Hematopoietic multipotent progenitor cell treated with erythropoietin and hydrocortisone succinate and interleukin-3 and kit ligand, for 15 days (in vitro differentiated cells): ENCODE results near the gene PLA2G2C.
"Not testable (repeated sequence)": the region's sequence is repeated elsewhere in the genome, so short reads cannot be mapped to it uniquely, and the experiment has no call there.

Source experiments
- DNase-seq: peaks from one replicate; pipeline ENCODE4 v3.0.0-alpha.2; 2015; ENCODE audit warnings: low spot score

PLA2G2C gene

GRCh38 chr1:20130518-20130917, 55.8 kb downstream of the PLA2G2C start:
- DNase-seq = not testable (repeated sequence)

- no peak for DNase-seq
Observed at GRCh38 chr1:20126806-20127440, 59.4 kb downstream of the PLA2G2C start.

- DNase-seq = no peak
Observed at GRCh38 chr1:20126041-20126805, 60.1 kb downstream of the PLA2G2C start.

- no peak for DNase-seq
Observed at GRCh38 chr1:20125100-20125499, 61.2 kb downstream of the PLA2G2C start.

DNA sequence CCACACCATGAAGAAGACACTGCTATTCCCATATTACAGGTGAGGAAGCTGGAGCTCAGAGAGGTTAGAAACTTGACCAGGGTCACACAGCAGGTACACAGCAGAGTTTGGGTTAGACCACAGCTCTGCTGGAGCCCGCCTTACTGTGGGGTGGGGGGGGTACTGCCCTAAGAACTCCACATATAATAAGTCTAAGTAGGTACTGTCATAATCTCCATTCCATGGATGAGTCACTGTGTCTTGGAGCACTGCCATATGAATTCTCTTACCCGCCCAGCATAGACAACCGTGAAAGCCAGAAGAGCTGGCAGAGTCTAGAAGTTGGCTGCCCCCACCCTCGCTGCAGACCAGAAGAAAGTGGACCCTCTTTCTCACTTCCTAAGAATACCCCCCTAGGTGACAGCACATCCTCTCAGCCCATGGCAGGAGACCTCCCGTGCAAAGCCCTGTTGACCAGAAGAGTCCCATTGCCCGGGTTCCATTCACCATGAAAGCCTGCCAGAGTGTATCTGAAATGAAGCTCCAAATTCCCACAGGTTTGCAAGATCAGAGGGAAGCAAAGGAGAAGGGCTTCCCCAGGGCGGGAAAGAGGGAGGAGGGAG, 61.8 kb downstream of the PLA2G2C start:
- DNase-seq = peak; percentile 61

DNA sequence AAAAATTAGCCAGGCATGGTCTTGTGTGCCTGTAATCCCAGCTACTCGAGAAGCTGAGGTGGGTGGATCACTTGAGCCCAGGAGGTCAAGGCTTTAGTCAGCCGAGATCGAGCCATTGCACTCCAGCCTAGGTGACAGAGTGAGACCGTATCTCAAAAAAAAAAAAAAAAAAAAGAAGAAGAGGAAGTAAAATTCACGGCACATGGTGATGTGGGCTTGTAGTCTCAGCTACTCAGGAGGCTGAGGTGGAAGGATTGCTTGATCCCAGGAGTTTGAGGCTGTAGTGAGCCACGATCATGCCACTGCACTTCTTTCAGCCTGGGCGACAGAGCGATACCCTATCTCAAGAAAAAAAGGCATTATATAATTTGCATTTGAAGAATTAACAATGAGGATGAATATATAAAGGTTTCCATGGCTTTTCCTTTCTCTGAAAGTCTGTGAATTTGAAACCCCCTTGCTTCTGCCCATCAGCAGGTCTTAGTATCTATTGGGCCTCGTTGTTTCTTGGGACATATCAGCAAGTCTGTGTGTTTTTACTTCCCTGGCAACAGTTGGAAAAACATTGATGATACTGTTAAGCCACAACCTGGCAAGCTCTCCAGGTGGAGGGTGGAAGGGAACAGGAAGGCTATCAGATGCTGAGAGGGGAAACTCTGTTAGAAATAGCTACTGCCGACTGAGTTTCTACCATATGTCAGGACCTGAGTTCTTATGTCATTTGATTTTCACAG, 62.4 kb downstream of the PLA2G2C start:
- no peak for DNase-seq

DNA sequence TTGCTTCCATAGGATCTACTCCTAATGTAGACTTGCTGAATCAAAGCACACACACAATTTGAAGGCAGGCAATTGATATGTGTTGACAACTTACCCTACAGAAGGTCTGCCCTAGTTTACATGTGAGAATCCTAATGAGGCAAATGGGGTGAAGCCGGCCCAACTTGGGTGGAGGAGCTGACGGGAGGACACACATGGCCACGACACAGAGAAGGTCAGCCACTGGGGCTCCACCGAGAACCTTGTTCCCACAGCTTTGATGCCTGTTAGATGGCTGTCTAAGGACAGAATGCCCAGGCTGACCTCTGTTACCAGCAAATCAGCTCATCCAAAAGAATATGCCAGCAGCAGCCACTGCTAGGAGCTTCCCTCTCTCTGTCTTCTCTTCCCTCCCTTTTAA, 65.5 kb downstream of the PLA2G2C start:
- DNase-seq = no peak

DNA sequence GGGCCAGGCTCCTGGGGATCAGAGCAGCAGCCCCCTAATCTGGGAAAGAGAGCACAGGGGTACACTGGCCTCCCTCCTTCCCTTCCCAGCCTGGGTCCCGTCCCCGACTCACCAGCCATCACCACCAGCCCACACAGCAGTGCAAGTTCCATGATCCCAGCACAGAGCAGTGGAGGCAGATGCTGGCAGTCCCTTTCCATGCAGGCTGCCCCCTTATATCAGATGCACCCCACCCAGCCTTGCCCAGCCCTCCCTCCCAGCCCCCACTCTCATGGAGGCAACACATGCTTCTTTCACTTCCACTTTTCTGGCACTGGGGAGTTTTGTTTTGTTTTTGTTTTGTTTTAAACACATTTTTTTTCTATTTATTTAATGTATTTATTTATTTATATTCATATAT, 67.0 kb downstream of the PLA2G2C start, which contains the start of gene PLA2G2D:
PLA2G2D (minus strand) TSS at position 190 of the 400 bp plus-strand sequence; CDS start at position 152, 38 bp downstream.
- no peak for DNase-seq

DNA sequence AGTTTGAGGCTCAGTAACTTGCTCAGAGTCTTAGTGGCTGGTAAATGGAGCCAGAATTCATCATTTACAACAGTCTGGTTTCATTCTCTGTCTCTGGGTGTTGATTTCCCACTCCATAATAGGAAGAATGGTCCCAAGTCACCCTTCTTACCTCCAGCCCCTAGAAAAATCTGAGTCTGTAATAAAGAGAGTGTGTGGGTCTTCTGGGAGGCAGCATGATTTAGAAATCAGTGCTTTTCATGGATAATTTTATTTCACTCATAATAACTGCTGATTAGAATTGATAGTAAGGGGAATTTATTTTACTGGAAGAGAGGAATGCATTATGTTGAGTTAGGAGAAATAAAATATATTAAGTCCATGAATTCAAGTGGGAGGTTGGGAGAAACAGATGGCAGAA, 69.1 kb downstream of the PLA2G2C start:
- no peak for DNase-seq

DNA sequence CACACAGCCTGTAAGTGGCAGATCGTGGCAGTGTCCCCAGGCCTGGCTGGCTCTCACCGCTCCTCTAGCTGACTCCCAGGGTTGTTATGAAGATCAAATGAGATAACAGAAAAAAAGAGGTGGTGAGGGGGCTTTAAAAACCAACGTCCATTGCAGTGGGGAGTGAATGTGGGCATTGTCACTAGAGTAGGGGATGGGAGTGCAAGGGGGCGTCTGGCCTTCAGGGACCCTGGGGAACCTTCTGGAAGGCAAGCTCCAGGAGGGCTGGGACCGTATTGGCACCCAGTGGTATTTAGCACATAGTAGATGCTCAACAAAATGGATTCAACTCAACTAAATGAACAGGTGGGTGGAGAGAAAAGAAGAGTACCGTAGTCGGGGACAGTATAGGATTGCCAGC, 70.4 kb downstream of the PLA2G2C start:
- DNase-seq = no peak

GRCh38 chr1:20115479-20115878, 70.8 kb downstream of the PLA2G2C start:
- DNase-seq = no peak

DNA sequence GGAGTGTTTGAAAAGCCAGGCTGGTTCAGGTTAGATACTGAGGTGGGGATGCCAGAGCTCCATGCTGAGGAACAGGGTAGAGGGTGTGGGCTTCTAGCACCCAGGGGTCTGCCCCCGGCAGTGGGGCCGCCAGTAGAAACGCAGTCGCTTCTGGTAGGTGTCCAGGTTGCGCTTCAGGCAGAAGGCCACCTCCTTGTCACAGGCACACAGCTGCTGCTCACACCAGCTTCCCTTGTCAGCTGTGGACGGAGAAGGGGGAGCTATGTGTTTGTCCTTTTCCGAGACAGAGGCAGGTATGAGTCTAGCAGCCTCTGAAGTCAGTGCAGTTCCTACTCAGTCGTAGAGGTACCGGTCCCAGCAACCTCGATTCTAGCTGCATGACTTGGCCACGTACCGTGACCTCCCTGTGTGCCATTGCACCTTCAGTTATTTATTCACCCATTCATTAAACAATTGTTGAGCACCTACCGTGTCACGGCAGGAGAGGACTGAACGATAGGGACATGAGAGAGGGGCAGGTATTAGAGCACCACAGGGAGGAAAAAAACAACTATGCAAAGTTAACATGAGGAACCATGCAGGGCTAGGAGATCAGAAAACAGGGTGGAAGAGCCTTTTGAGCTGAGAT, 72.2 kb downstream of the PLA2G2C start:
- no peak for DNase-seq
